Activated naive CD8-positive, alpha-beta T cell treated with anti-CD3 and anti-CD28 coated beads, Interleukin-2, amount 50 U/mL, for 24 hours (primary cell): ENCODE data around the gene RPS23.

ENCODE experiments used
- ATAC-seq: fragments of 150-1000 bp; cut with Tn5 transposase; one replicate; pipeline ENCODE4 v1.10.0; 2021
- DNase-seq: peaks from one replicate; pipeline ENCODE4 v3.0.0; 2021
- H3K27ac Mint-ChIP-seq: one replicate; pipeline ENCODE4 v1.8.0; 2021; ENCODE audit warnings: mild to moderate bottlenecking, mixed read lengths
- H3K27me3 Mint-ChIP-seq: one replicate; pipeline ENCODE4 v1.8.0; 2021; ENCODE audit warnings: mixed read lengths
- H3K36me3 Mint-ChIP-seq: one replicate; pipeline ENCODE4 v1.8.0; 2021; ENCODE audit warnings: low read depth, mixed read lengths
- H3K4me1 Mint-ChIP-seq: one replicate; pipeline ENCODE4 v1.8.0; 2021; ENCODE audit warnings: mixed read lengths
- H3K4me3 Mint-ChIP-seq: one replicate; pipeline ENCODE4 v1.8.0; 2021; ENCODE audit warnings: mild to moderate bottlenecking, moderate library complexity, mixed read lengths
- H3K9me3 Mint-ChIP-seq: one replicate; pipeline ENCODE4 v1.8.0; 2021; ENCODE audit warnings: mixed read lengths

Gene RPS23

GRCh38 chr5:82277987-82278710 is at the start of gene RPS23:
RPS23 (minus strand) TSS chr5:82278354; CDS start chr5:82278323, 31 bp downstream.
- Mint-ChIP-seq H3K27ac (peak within 1 kb of the TSS; percentile 99), H3K9me3 (no peaks in the 10 kb centered on the region), H3K36me3 (peaks cover 52% of the 10 kb centered on the region), H3K4me3 (peak within 1 kb of the TSS; percentile 93), H3K27me3 (no peaks in the 10 kb centered on the region), H3K4me1 (peaks cover 59% of the 10 kb centered on the region)
- peak; percentile 92 for ATAC-seq
- DNase-seq: peak; percentile 87

- Mint-ChIP-seq H3K36me3 (no peaks in the 10 kb centered on the region), H3K9me3 (no peaks in the 10 kb centered on the region), H3K4me1 (no peaks in the 10 kb centered on the region), H3K27me3 (peaks cover 8% of the 10 kb centered on the region), H3K4me3 (no peak overlapping the region), H3K27ac (no peak overlapping the region)
- no peak for ATAC-seq
- no peak for DNase-seq
Observed at GRCh38 chr5:82327941-82328340, 49.8 kb upstream of the RPS23 start.

GRCh38 chr5:82325996-82326395 is 47.8 kb upstream of the RPS23 start:
- ATAC-seq (no peak), DNase-seq (no peak)
- no peaks in the 10 kb centered on the region for H3K9me3 Mint-ChIP-seq
- no peaks in the 10 kb centered on the region for H3K36me3 Mint-ChIP-seq
- H3K27ac Mint-ChIP-seq: no peak overlapping the region
- H3K4me1 Mint-ChIP-seq: no peaks in the 10 kb centered on the region
- peaks cover 18% of the 10 kb centered on the region for H3K27me3 Mint-ChIP-seq
- H3K4me3 Mint-ChIP-seq: no peak overlapping the region

GRCh38 chr5:82325155-82325554 is 47.0 kb upstream of the RPS23 start:
- DNase-seq (no peak), ATAC-seq (no peak)
- H3K4me3 Mint-ChIP-seq: no peak overlapping the region

GRCh38 chr5:82320966-82321365 is 42.8 kb upstream of the RPS23 start:
- no peak overlapping the region for H3K4me3 Mint-ChIP-seq
- ATAC-seq (no peak), DNase-seq (no peak)
- H3K36me3 Mint-ChIP-seq: no peaks in the 10 kb centered on the region
- H3K4me1 Mint-ChIP-seq: no peaks in the 10 kb centered on the region
- H3K27ac Mint-ChIP-seq: no peak overlapping the region
- no peaks in the 10 kb centered on the region for H3K9me3 Mint-ChIP-seq
- peaks cover 23% of the 10 kb centered on the region for H3K27me3 Mint-ChIP-seq

More at GRCh38 chr5:82325155-82325554, 47.0 kb upstream of the RPS23 start:
- Mint-ChIP-seq H3K27ac (no peak overlapping the region), H3K9me3 (no peaks in the 10 kb centered on the region), H3K36me3 (no peaks in the 10 kb centered on the region), H3K27me3 (peaks cover 21% of the 10 kb centered on the region), H3K4me1 (no peaks in the 10 kb centered on the region)

DNA sequence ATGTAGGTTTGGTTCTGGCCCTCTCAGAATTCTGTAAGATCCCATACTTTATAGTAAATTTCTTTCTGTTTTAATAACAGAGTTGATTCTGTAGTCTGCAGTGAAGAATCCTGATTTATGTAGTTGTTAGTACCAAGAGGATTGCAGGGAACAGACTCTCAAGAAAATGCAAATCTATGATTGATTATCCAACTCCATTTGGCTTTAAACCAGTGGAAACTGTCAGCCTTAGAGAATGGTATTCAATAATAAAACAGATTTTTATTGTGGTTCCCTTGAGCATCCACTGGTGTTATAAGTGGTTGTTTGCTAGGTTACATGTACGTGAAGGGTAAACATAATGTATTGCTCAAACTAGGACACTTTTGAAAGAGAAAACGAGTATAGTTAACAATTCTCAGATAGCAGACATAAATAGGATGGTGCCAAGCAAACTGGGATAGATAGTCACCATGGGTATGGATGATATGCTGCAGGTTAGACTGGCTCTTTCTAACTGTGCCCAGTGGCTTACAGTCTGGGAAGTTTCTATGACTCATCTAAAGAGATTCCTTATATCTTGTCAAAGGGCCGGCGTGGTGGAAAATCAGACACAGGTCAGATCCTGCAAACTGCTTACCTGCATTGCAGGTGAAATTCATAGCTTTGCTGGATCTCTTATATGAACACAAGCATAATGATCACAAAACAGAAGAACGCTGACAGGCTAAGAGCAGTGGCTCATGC is 41.7 kb upstream of the RPS23 start:
- peaks cover 19% of the 10 kb centered on the region for H3K27me3 Mint-ChIP-seq
- no peaks in the 10 kb centered on the region for H3K9me3 Mint-ChIP-seq
- no peaks in the 10 kb centered on the region for H3K36me3 Mint-ChIP-seq
- no peaks in the 10 kb centered on the region for H3K4me1 Mint-ChIP-seq
- H3K4me3 Mint-ChIP-seq: no peak overlapping the region
- DNase-seq (no peak), ATAC-seq (no peak)
- H3K27ac Mint-ChIP-seq: no peak overlapping the region

GRCh38 chr5:82319192-82319591 is 41.0 kb upstream of the RPS23 start:
- Mint-ChIP-seq H3K27me3 (peaks cover 19% of the 10 kb centered on the region), H3K36me3 (no peaks in the 10 kb centered on the region), H3K27ac (no peak overlapping the region), H3K4me1 (no peaks in the 10 kb centered on the region), H3K4me3 (no peak overlapping the region), H3K9me3 (no peaks in the 10 kb centered on the region)
- no peak for ATAC-seq
- DNase-seq: no peak

GRCh38 chr5:82314964-82315758 is 37.0 kb upstream of the RPS23 start:
- Mint-ChIP-seq H3K27ac (no peak overlapping the region), H3K9me3 (no peaks in the 10 kb centered on the region), H3K4me1 (no peaks in the 10 kb centered on the region), H3K36me3 (peaks cover 1% of the 10 kb centered on the region), H3K4me3 (no peak overlapping the region), H3K27me3 (peaks cover 2% of the 10 kb centered on the region)
- ATAC-seq: no peak
- no peak for DNase-seq

DNA sequence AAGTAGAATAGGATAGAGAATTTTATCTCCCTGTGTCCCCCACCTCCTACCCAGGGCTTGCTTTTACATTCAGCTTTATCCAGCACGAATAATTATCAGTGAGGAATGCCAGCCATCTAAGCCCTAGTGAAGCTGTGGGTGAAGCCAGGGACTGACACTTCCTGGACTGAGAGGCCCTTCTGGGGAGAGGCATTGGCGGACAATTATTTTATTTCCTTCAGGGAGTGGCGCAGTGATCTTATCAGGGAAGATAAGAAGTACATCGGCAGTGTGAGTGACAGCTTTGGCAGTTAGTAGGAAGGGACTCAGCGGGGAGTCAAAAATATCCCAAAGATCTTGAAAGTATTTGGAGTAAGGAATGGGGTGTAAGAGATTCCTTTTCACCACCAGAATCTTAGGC is 34.9 kb upstream of the RPS23 start:
- H3K4me3 Mint-ChIP-seq: no peak overlapping the region
- no peak for DNase-seq
- no peak for ATAC-seq

GRCh38 chr5:82312373-82312856 is 34.3 kb upstream of the RPS23 start:
- H3K4me1 Mint-ChIP-seq: no peaks in the 10 kb centered on the region
- H3K27ac Mint-ChIP-seq: no peak overlapping the region
- no peak for ATAC-seq

More for the DNA sequence above, 34.9 kb upstream of the RPS23 start:
- Mint-ChIP-seq H3K9me3 (no peaks in the 10 kb centered on the region), H3K27me3 (no peaks in the 10 kb centered on the region), H3K4me1 (no peaks in the 10 kb centered on the region), H3K36me3 (peaks cover 6% of the 10 kb centered on the region), H3K27ac (no peak overlapping the region)

GRCh38 chr5:82309091-82309531 is 31.0 kb upstream of the RPS23 start:
- Mint-ChIP-seq H3K27ac (no peak overlapping the region), H3K4me1 (no peaks in the 10 kb centered on the region), H3K9me3 (no peaks in the 10 kb centered on the region), H3K4me3 (no peak overlapping the region), H3K27me3 (no peaks in the 10 kb centered on the region), H3K36me3 (peaks cover 12% of the 10 kb centered on the region)
- ATAC-seq (no peak), DNase-seq (no peak)

More at GRCh38 chr5:82312373-82312856, 34.3 kb upstream of the RPS23 start:
- Mint-ChIP-seq H3K36me3 (peaks cover 7% of the 10 kb centered on the region), H3K27me3 (no peaks in the 10 kb centered on the region), H3K4me3 (no peak overlapping the region), H3K9me3 (no peaks in the 10 kb centered on the region)
- peak; percentile 53 for DNase-seq

DNA sequence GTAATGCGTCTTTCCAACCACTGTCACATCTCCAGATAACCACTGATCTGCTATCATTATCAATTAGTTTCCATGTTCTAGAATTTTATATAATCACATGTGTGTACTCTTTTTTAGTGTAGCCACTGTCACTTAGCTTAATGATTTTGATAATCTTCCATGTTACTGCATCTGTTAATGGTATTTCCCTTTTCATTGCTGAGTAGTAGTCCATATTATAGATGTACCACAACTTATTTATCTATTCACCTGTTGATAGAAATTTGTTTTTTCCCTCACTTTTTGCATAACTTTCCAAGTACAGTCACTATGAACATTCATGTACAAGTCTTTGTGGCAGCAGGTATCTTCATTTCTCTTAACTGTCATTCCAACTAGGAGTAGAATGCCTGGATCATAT is 30.3 kb upstream of the RPS23 start:
- H3K4me1 Mint-ChIP-seq: no peaks in the 10 kb centered on the region
- no peak overlapping the region for H3K27ac Mint-ChIP-seq
- DNase-seq (no peak), ATAC-seq (no peak)
- H3K9me3 Mint-ChIP-seq: no peaks in the 10 kb centered on the region
- no peaks in the 10 kb centered on the region for H3K27me3 Mint-ChIP-seq
- H3K36me3 Mint-ChIP-seq: peaks cover 12% of the 10 kb centered on the region
- no peak overlapping the region for H3K4me3 Mint-ChIP-seq

DNA sequence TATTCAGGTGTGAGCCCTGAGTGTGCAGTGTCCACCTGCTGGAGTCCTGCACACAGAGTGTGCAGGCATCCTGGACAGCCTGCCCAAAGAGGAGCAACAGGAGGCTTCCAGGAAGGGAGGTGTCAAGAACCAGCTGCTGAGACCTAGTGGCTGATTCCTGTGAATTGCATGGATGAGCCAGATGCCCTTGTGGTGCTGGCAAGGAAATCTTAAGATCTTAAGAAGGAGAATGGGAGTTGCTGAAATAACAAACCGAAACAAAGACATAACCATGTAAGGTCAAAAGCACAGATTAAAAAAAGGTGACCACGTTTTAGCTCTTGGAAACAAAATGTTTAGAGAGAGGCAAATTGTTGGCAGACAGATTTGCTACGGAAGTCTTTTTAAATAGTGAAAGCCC is 29.3 kb upstream of the RPS23 start:
- Mint-ChIP-seq H3K36me3 (peaks cover 12% of the 10 kb centered on the region), H3K4me1 (no peaks in the 10 kb centered on the region)

GRCh38 chr5:82306151-82306550 is 28.0 kb upstream of the RPS23 start:
- H3K4me1 Mint-ChIP-seq: no peaks in the 10 kb centered on the region
- H3K4me3 Mint-ChIP-seq: no peak overlapping the region
- DNase-seq (no peak), ATAC-seq (no peak)
- no peaks in the 10 kb centered on the region for H3K9me3 Mint-ChIP-seq
- no peak overlapping the region for H3K27ac Mint-ChIP-seq
- peaks cover 11% of the 10 kb centered on the region for H3K36me3 Mint-ChIP-seq
- no peaks in the 10 kb centered on the region for H3K27me3 Mint-ChIP-seq

More for the DNA sequence above, 29.3 kb upstream of the RPS23 start:
- DNase-seq (no peak), ATAC-seq (no peak)
- H3K27me3 Mint-ChIP-seq: no peaks in the 10 kb centered on the region
- H3K4me3 Mint-ChIP-seq: no peak overlapping the region
- H3K27ac Mint-ChIP-seq: no peak overlapping the region
- no peaks in the 10 kb centered on the region for H3K9me3 Mint-ChIP-seq
